ENCODE data around the gene DTL.

The DTL gene

DNA sequence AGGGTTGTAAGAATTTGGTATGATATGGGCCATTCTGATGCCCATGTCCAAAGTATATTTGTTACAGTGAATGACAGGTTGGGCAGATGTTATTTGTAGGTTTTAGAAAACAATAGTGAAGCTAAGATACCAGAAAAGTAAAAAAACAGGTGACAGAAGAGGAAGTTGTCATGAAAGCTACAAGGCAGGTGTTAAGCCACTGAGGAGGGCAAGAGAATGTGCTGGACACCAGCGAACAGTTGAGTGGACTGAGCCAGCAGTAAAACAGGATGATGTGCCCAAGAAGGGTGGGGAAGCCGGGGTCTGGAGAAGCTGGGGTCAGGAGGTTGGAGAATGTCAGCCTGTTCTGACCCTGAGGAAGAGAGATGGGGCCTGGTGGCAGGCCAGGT lies 83.3 kb downstream of the DTL start:
- H2AFZ ChIP-seq (ENCODE audit: low read depth, low read length): no peak overlapping the region
- no peaks in the 10 kb centered on the region for H4K20me1 ChIP-seq (ENCODE audit: insufficient read depth, low read length)
- H3K79me2 ChIP-seq (ENCODE audit: low read length): no peaks in the 10 kb centered on the region
- no peaks in the 10 kb centered on the region for H3K9me3 ChIP-seq (ENCODE audit: insufficient read depth, low read length)
- no peak overlapping the region for H3K4me2 ChIP-seq (ENCODE audit: low read length)
- TF ChIP-seq, protein P1, sequence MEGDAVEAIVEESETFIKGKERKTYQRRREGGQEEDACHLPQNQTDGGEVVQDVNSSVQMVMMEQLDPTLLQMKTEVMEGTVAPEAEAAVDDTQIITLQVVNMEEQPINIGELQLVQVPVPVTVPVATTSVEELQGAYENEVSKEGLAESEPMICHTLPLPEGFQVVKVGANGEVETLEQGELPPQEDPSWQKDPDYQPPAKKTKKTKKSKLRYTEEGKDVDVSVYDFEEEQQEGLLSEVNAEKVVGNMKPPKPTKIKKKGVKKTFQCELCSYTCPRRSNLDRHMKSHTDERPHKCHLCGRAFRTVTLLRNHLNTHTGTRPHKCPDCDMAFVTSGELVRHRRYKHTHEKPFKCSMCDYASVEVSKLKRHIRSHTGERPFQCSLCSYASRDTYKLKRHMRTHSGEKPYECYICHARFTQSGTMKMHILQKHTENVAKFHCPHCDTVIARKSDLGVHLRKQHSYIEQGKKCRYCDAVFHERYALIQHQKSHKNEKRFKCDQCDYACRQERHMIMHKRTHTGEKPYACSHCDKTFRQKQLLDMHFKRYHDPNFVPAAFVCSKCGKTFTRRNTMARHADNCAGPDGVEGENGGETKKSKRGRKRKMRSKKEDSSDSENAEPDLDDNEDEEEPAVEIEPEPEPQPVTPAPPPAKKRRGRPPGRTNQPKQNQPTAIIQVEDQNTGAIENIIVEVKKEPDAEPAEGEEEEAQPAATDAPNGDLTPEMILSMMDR (IDR thresholded peaks at IDR 0.05; ENCODE audit: low read depth, low read length): no peak
- TF ChIP-seq EZH2phosphoT487 (IDR thresholded peaks at IDR 0.05; ENCODE audit: low read depth): no peak
- H3K36me3 ChIP-seq (replicated peaks; ENCODE audit: low read depth, low read length): peaks cover 6% of the 10 kb centered on the region
- no peak overlapping the region for H3K9ac ChIP-seq (ENCODE audit: low read length)
- H3K4me1 ChIP-seq (ENCODE audit: low read length): no peaks in the 10 kb centered on the region
- no peaks in the 10 kb centered on the region for H3K27me3 ChIP-seq (ENCODE audit: low read depth, low read length)
- H3K4me3 ChIP-seq (ENCODE audit: low read length): no peak overlapping the region
- no peak overlapping the region for H3K27ac ChIP-seq (ENCODE audit: low read length)

DNA sequence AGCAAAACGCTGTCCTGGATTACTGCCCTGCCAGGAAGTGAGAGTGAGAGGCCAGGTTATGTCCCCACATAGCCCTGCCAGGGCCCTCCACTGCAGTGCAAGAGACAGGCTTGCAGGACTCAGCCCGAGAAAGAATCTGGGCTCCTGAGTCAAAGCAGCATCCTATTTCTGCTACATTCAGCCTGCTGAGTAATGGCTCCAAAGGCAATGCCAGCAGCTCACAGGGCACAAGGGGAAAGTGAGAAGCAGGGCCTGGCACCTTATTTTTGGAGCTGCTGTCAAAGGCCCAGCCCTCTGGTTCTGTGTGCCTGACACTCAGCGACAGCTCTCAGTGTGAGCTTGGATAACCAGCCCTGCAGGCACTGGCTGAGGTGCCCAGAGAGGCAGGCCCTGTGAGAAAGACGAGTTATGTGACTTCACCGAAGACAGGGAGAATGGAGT lies 83.9 kb downstream of the DTL start:
- H3K79me2 ChIP-seq (ENCODE audit: low read length): no peaks in the 10 kb centered on the region
- no peaks in the 10 kb centered on the region for H3K4me1 ChIP-seq (ENCODE audit: low read length)
- H3K4me2 ChIP-seq (ENCODE audit: low read length): no peak overlapping the region
- no peaks in the 10 kb centered on the region for H3K27me3 ChIP-seq (ENCODE audit: low read depth, low read length)
- peaks cover 6% of the 10 kb centered on the region for H3K36me3 ChIP-seq (replicated peaks; ENCODE audit: low read depth, low read length)
- no peak overlapping the region for H2AFZ ChIP-seq (ENCODE audit: low read depth, low read length)
- no peak overlapping the region for H3K27ac ChIP-seq (ENCODE audit: low read length)
- TF ChIP-seq EZH2phosphoT487 (IDR thresholded peaks at IDR 0.05; ENCODE audit: low read depth): no peak
- TF ChIP-seq, protein P1 (IDR thresholded peaks at IDR 0.05; ENCODE audit: low read depth, low read length): no peak
- H3K4me3 ChIP-seq (ENCODE audit: low read length): no peak overlapping the region
- no peaks in the 10 kb centered on the region for H3K9me3 ChIP-seq (ENCODE audit: insufficient read depth, low read length)
- H4K20me1 ChIP-seq (ENCODE audit: insufficient read depth, low read length): no peaks in the 10 kb centered on the region
- H3K9ac ChIP-seq (ENCODE audit: low read length): no peak overlapping the region

DNA sequence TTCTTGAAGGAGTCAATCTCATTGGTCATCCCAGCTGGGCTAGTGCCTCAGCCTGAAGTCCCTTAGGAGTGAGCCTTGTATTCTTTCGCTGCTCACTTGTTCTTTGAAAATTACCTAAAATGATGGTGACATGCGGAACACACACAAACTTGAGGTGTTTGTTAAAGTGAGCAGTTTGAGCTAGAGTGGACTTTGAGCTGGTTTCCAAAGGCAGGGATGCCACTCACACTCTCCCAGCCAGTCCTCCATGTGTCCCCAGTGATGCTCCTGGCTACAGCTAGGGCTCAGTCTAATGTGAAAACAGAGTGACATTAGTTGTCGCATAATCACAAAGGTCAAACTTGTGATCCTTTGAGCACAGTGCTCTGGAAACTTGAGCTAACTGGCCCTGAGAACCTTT lies 84.3 kb downstream of the DTL start:
- no peaks in the 10 kb centered on the region for H3K27me3 ChIP-seq (ENCODE audit: low read depth, low read length)
- H3K36me3 ChIP-seq (replicated peaks; ENCODE audit: low read depth, low read length): peaks cover 5% of the 10 kb centered on the region
- no peaks in the 10 kb centered on the region for H3K4me1 ChIP-seq (ENCODE audit: low read length)
- H3K27ac ChIP-seq (ENCODE audit: low read length): no peak overlapping the region
- no peak overlapping the region for H3K4me3 ChIP-seq (ENCODE audit: low read length)
- TF ChIP-seq EZH2phosphoT487 (IDR thresholded peaks at IDR 0.05; ENCODE audit: low read depth): no peak
- TF ChIP-seq, protein P1 (IDR thresholded peaks at IDR 0.05; ENCODE audit: low read depth, low read length): no peak
- no peak overlapping the region for H3K4me2 ChIP-seq (ENCODE audit: low read length)
- H3K9ac ChIP-seq (ENCODE audit: low read length): no peak overlapping the region
- no peaks in the 10 kb centered on the region for H3K9me3 ChIP-seq (ENCODE audit: insufficient read depth, low read length)
- H4K20me1 ChIP-seq (ENCODE audit: insufficient read depth, low read length): no peaks in the 10 kb centered on the region
- no peaks in the 10 kb centered on the region for H3K79me2 ChIP-seq (ENCODE audit: low read length)
- H2AFZ ChIP-seq (ENCODE audit: low read depth, low read length): no peak overlapping the region

DNA sequence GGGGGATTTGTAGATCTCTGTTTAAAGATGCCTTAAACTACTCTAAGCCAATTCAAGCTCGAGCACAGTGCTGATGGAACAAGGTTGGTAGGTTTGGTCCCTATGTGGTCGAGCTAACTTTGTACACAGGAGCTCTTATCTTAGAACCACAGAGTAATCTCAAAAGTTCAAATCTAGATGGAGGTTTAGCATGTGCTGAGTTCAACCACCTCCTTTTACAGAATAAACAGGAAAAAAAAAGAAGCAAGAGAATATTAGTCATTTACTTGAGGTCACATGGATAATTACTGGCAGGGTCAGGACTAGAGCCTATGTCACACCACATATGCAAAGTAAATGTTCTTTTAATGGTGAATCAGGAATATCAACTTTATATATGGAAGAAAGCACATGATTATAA lies 86.2 kb downstream of the DTL start:
- TF ChIP-seq EZH2phosphoT487 (IDR thresholded peaks at IDR 0.05; ENCODE audit: low read depth): no peak
- TF ChIP-seq, protein P1 (IDR thresholded peaks at IDR 0.05; ENCODE audit: low read depth, low read length): no peak

More for the DNA sequence above, 86.2 kb downstream of the DTL start:
- H3K4me2 ChIP-seq (ENCODE audit: low read length): no peak overlapping the region
- H3K9me3 ChIP-seq (ENCODE audit: insufficient read depth, low read length): no peaks in the 10 kb centered on the region
- no peak overlapping the region for H3K4me3 ChIP-seq (ENCODE audit: low read length)
- no peaks in the 10 kb centered on the region for H3K79me2 ChIP-seq (ENCODE audit: low read length)
- H3K4me1 ChIP-seq (ENCODE audit: low read length): no peaks in the 10 kb centered on the region
- H3K27ac ChIP-seq (ENCODE audit: low read length): no peak overlapping the region
- H4K20me1 ChIP-seq (ENCODE audit: insufficient read depth, low read length): no peaks in the 10 kb centered on the region
- no peak overlapping the region for H3K9ac ChIP-seq (ENCODE audit: low read length)
- no peak overlapping the region for H2AFZ ChIP-seq (ENCODE audit: low read depth, low read length)
- H3K36me3 ChIP-seq (replicated peaks; ENCODE audit: low read depth, low read length): peaks cover 3% of the 10 kb centered on the region
- H3K27me3 ChIP-seq (ENCODE audit: low read depth, low read length): no peaks in the 10 kb centered on the region

Data from OCI-LY3 (cell line).